HepG2 (cell line): ENCODE results near the gene VCP. TPM values are rescaled to one million over a fixed set of nuclear protein-coding genes. Genes with fewer than 3 reads are reported as not detected.

Experiments
- CBX2 ChIP-seq, 2 experiments: fragments of 200-600 bp in 1 of 2; sonication (generic); formaldehyde crosslinking in 1 of 2; IDR thresholded peaks; 2 replicates each; pipeline versions ENCODE4 v1.7.0 to v1.8.1; 2018 to 2022; ENCODE audit warnings: low read depth in 2 of 2, low read length in 1 of 2, mild to moderate bottlenecking in 1 of 2, missing genetic modification reagents in 1 of 2
- KMT2A ChIP-seq: sonication (generic); formaldehyde crosslinking; IDR thresholded peaks from 2 replicates; pipeline ENCODE4 v1.4.0; 2020; ENCODE audit warnings: missing genetic modification reagents
- MEIS2 ChIP-seq: sonication (generic); formaldehyde crosslinking; IDR thresholded peaks from 2 replicates; pipeline ENCODE4 v1.9.0; 2021; ENCODE audit warnings: mild to moderate bottlenecking, missing genetic modification reagents
- MIXL1 ChIP-seq: IDR thresholded peaks from 2 replicates; pipeline ENCODE4 v1.6.1; 2016
- NFE2L1 ChIP-seq: sonication (generic); formaldehyde crosslinking; IDR thresholded peaks from 2 replicates; pipeline ENCODE4 v1.4.0; 2020; ENCODE audit warnings: missing genetic modification reagents, mild to moderate bottlenecking, borderline replicate concordance
- NFYC ChIP-seq: IDR thresholded peaks from 2 replicates; pipeline ENCODE4 v1.6.1; 2016; ENCODE audit warnings: missing genetic modification reagents, missing compliant biosample characterization
- NPAS2 ChIP-seq: sonication (generic); formaldehyde crosslinking; IDR thresholded peaks from 2 replicates; pipeline ENCODE4 v1.8.0; 2022; ENCODE audit warnings: mild to moderate bottlenecking, missing genetic modification reagents, borderline replicate concordance
- PCBP1 ChIP-seq: fragments of 200-400 bp; formaldehyde crosslinking; IDR thresholded peaks from 2 replicates; pipeline ENCODE4 v1.6.1; 2017; ENCODE audit warnings: mild to moderate bottlenecking, low read depth, low read length, borderline replicate concordance
- SMYD3 ChIP-seq: sonication (generic); formaldehyde crosslinking; IDR thresholded peaks from 2 replicates; pipeline ENCODE4 v1.8.1; 2023; ENCODE audit warnings: mild to moderate bottlenecking, missing genetic modification reagents
- SNAI1 ChIP-seq: sonication (generic); formaldehyde crosslinking; IDR thresholded peaks from 2 replicates; pipeline ENCODE4 v1.5.0; 2020; ENCODE audit warnings: mild to moderate bottlenecking, missing genetic modification reagents, borderline replicate concordance
- ZBTB7B ChIP-seq: sonication (generic); formaldehyde crosslinking; IDR thresholded peaks from 2 replicates; pipeline ENCODE4 v1.4.0; 2020; ENCODE audit warnings: missing genetic modification reagents
- ZKSCAN8 ChIP-seq: IDR thresholded peaks from 2 replicates; pipeline ENCODE4 v1.6.1; 2016; ENCODE audit warnings: borderline replicate concordance, missing genetic modification reagents, missing compliant biosample characterization
- ZNF235 ChIP-seq: sonication (generic); formaldehyde crosslinking; IDR thresholded peaks from 2 replicates; pipeline ENCODE4 v1.8.1; 2023; ENCODE audit warnings: mild to moderate bottlenecking, missing genetic modification reagents, borderline replicate concordance
- ZNF431 ChIP-seq: sonication (generic); formaldehyde crosslinking; IDR thresholded peaks from 2 replicates; pipeline ENCODE4 v1.9.0; 2022; ENCODE audit warnings: missing genetic modification reagents, low read depth, mild to moderate bottlenecking, borderline replicate concordance
- polyA plus RNA-seq, 8 experiments: library from polyadenylated mRNA; depleted of rRNA in 3 of 8; stranded (reverse) in 7 of 8; unstranded in 1 of 8; fragments of >200 nt; fragmentation: Illumina TruSeq in 4 of 8; extraction: Trizol in 4 of 8; gene quantifications; 2 replicates each; pipeline versions ENCODE4 v1.2.1 to v1.2.3, GENCODE V29; 2011 to 2016; ENCODE audit warnings: low read depth in 4 of 8, missing spikeins in 1 of 8, mixed read lengths in 1 of 8; ENCODE audit not compliant: insufficient read depth in 1 of 8
- total RNA-seq, 5 experiments: library from RNA; depleted of rRNA; stranded (reverse); fragments of >200 nt; fragmentation: Illumina TruSeq; extraction: Trizol; gene quantifications; 2 replicates each; pipeline ENCODE4 v1.2.3, GENCODE V29; 2016; ENCODE audit warnings: low read depth in 1 of 5
- TF ChIP-seq, protein P1 (sequence below): sonication (generic); formaldehyde crosslinking; IDR thresholded peaks from 2 replicates; pipeline ENCODE4 v1.4.0; 2020; ENCODE audit warnings: missing genetic modification reagents, borderline replicate concordance
- TF ChIP-seq, protein P2 (sequence below): sonication (generic); formaldehyde crosslinking; conservative IDR thresholded peaks from 2 replicates; pipeline ENCODE4 v1.4.0; 2020; ENCODE audit warnings: missing genetic modification reagents
- TF ChIP-seq, protein P3 (sequence below): sonication (generic); formaldehyde crosslinking; IDR thresholded peaks from 2 replicates; pipeline ENCODE4 v1.5.1; 2020; ENCODE audit warnings: mild to moderate bottlenecking, moderate library complexity, missing genetic modification reagents
- TF ChIP-seq, protein P4 (sequence below): IDR thresholded peaks from 2 replicates; pipeline ENCODE4 v1.6.1; 2018; ENCODE audit warnings: missing genetic modification reagents
- TF ChIP-seq, protein P5 (sequence below): IDR thresholded peaks from 2 replicates; pipeline ENCODE4 v1.6.1; 2016

The VCP gene
- total and polyA plus RNA-seq, 2 of the 13 experiments (the other 11 are each of a cell fraction or from before 2014, with no cell fraction given), result 143 to 391 TPM

DNA sequence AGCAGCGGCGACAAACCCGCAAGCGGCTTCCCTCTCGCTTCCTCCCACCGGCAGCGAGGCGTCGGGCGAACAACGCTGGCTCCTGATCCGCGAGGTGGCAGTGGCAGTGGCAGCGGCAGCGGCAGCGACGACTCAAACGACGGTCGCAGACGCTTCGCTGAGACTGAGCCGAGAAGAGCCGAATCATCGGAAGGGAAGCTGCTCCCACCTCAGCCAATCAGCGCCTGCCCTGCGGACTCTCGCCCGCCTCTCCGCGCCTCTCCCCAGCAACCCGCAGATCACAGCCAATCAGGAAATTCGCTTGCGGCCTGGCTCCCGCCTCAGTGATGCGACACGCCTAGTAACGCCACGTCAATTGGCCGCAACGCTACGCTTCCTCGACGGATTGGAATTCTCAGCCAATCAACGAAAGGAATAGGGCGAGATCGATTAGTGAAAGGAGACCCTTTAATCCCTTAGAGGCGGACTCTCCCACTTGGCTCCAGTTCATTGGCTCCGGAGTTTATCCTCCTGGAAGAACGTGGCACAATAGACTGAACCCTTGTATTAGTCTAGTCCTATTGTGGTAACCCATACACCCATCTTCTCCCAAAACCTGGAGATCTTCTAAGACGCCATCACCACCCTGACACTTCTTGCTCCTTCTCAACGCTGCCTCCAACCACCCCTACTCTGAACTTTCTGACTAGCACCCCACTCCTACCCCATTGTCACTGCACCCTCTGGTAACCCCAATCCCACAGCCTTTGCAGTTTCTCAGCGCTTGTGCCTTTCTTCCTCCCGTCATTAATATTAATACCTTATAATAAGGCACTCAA lies at the start of gene VCP (continued):
- TF ChIP-seq CBX2 (IDR thresholded peaks at IDR 0.05; ENCODE audit: low read depth, low read length), result no peak
- no peak for TF ChIP-seq CBX2 (CRISPR knock-in tag; IDR thresholded peaks at IDR 0.05; ENCODE audit: low read depth)
- TF ChIP-seq SMYD3, result no peak
- TF ChIP-seq, protein P1, sequence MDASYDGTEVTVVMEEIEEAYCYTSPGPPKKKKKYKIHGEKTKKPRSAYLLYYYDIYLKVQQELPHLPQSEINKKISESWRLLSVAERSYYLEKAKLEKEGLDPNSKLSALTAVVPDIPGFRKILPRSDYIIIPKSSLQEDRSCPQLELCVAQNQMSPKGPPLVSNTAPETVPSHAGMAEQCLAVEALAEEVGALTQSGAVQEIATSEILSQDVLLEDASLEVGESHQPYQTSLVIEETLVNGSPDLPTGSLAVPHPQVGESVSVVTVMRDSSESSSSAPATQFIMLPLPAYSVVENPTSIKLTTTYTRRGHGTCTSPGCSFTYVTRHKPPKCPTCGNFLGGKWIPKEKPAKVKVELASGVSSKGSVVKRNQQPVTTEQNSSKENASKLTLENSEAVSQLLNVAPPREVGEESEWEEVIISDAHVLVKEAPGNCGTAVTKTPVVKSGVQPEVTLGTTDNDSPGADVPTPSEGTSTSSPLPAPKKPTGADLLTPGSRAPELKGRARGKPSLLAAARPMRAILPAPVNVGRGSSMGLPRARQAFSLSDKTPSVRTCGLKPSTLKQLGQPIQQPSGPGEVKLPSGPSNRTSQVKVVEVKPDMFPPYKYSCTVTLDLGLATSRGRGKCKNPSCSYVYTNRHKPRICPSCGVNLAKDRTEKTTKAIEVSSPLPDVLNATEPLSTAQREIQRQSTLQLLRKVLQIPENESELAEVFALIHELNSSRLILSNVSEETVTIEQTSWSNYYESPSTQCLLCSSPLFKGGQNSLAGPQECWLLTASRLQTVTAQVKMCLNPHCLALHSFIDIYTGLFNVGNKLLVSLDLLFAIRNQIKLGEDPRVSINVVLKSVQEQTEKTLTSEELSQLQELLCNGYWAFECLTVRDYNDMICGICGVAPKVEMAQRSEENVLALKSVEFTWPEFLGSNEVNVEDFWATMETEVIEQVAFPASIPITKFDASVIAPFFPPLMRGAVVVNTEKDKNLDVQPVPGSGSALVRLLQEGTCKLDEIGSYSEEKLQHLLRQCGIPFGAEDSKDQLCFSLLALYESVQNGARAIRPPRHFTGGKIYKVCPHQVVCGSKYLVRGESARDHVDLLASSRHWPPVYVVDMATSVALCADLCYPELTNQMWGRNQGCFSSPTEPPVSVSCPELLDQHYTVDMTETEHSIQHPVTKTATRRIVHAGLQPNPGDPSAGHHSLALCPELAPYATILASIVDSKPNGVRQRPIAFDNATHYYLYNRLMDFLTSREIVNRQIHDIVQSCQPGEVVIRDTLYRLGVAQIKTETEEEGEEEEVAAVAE (CRISPR knock-in tag), result peak; percentile 99
- peak; percentile 98 for TF ChIP-seq NFYC
- no peak for TF ChIP-seq NFE2L1 (CRISPR knock-in tag)
- no peak for TF ChIP-seq PCBP1
- TF ChIP-seq, protein P2, sequence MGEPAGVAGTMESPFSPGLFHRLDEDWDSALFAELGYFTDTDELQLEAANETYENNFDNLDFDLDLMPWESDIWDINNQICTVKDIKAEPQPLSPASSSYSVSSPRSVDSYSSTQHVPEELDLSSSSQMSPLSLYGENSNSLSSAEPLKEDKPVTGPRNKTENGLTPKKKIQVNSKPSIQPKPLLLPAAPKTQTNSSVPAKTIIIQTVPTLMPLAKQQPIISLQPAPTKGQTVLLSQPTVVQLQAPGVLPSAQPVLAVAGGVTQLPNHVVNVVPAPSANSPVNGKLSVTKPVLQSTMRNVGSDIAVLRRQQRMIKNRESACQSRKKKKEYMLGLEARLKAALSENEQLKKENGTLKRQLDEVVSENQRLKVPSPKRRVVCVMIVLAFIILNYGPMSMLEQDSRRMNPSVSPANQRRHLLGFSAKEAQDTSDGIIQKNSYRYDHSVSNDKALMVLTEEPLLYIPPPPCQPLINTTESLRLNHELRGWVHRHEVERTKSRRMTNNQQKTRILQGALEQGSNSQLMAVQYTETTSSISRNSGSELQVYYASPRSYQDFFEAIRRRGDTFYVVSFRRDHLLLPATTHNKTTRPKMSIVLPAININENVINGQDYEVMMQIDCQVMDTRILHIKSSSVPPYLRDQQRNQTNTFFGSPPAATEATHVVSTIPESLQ, result no peak
- no peak for TF ChIP-seq ZKSCAN8 (CRISPR knock-in tag)
- no peak for TF ChIP-seq NPAS2
- TF ChIP-seq, protein P3, sequence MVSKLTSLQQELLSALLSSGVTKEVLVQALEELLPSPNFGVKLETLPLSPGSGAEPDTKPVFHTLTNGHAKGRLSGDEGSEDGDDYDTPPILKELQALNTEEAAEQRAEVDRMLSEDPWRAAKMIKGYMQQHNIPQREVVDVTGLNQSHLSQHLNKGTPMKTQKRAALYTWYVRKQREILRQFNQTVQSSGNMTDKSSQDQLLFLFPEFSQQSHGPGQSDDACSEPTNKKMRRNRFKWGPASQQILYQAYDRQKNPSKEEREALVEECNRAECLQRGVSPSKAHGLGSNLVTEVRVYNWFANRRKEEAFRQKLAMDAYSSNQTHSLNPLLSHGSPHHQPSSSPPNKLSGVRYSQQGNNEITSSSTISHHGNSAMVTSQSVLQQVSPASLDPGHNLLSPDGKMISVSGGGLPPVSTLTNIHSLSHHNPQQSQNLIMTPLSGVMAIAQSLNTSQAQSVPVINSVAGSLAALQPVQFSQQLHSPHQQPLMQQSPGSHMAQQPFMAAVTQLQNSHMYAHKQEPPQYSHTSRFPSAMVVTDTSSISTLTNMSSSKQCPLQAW (CRISPR knock-in tag), result no peak; the same call in 1 of the 2 replicates
- 0 out of 2 replicates have a peak, but pooled peaks have one; percentile 19 for TF ChIP-seq ZBTB7B
- TF ChIP-seq MEIS2 (CRISPR knock-in tag), result peak; percentile 73; the same call in 1 of the 2 replicates
- TF ChIP-seq, protein P4, sequence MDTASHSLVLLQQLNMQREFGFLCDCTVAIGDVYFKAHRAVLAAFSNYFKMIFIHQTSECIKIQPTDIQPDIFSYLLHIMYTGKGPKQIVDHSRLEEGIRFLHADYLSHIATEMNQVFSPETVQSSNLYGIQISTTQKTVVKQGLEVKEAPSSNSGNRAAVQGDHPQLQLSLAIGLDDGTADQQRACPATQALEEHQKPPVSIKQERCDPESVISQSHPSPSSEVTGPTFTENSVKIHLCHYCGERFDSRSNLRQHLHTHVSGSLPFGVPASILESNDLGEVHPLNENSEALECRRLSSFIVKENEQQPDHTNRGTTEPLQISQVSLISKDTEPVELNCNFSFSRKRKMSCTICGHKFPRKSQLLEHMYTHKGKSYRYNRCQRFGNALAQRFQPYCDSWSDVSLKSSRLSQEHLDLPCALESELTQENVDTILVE (CRISPR knock-in tag), result no peak
- TF ChIP-seq, protein P5, sequence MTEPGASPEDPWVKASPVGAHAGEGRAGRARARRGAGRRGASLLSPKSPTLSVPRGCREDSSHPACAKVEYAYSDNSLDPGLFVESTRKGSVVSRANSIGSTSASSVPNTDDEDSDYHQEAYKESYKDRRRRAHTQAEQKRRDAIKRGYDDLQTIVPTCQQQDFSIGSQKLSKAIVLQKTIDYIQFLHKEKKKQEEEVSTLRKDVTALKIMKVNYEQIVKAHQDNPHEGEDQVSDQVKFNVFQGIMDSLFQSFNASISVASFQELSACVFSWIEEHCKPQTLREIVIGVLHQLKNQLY (CRISPR knock-in tag), result 0 out of 2 replicates have a peak, but pooled peaks have one; percentile 26
- no peak for TF ChIP-seq ZNF431 (CRISPR knock-in tag)
- TF ChIP-seq MIXL1 (CRISPR knock-in tag), result no peak; the same call in 1 of the 2 replicates
- TF ChIP-seq KMT2A, result no peak; the same call in 1 of the 2 replicates
- no peak for TF ChIP-seq SNAI1 (CRISPR knock-in tag)
- TF ChIP-seq ZNF235 (CRISPR knock-in tag), result no peak
